ENCODE results near the gene BAMBI. TPM values are rescaled to one million over a fixed set of nuclear protein-coding genes. Genes with fewer than 3 reads are reported as not detected.

Gene BAMBI
- total and polyA plus RNA-seq, 4 donors, result 4.8 to 34.5 (median 18.5) TPM

DNA sequence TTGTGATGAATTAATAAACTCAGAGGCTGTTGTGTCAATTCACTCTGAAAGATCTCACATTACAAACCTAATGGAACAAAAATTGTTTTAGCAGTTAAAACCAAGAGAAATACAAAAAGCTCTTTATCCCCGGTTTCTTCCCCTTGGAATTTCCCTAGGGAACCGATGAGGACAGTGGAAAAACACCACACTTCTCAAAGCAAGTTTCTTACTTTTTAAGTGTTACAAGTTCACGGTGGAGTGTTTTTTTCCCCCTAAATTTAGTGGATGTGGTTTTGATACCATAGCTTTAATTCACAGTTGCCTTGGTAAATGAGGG, 10.3 kb downstream of the BAMBI start:
- Histone ChIP-seq H3K27ac (ENCODE audit: low read depth in 1 of 2, low read length in 2 of 2) (no peak overlapping the region), H3K36me3 (ENCODE audit: control insufficient read depth in 1 of 2, insufficient read depth in 2 of 2, low read length in 1 of 2) (no peaks in the 10 kb centered on the region), H3K4me1 (ENCODE audit: control insufficient read depth in 1 of 2, insufficient read depth in 2 of 2, low read length in 2 of 2) (peaks cover 4 to 7% of the 10 kb centered on the region in 2 donors), H3K27me3 (ENCODE audit: control insufficient read depth in 1 of 2, insufficient read depth in 2 of 2, low read length in 1 of 2) (no peaks in the 10 kb centered on the region), H3K9me3 (ENCODE audit: control insufficient read depth, low read length) (no peaks in the 10 kb centered on the region), H3K4me3 (ENCODE audit: low read length in 2 of 2) (no peak overlapping the region)
- ATAC-seq (ENCODE audit: low FRiP score), result no peak
- DNase-seq, result no peak
- WGBS, 2 donors, result 6 to 8% methylated on average over 3 of the region's 3 CpGs
- intact Hi-C loops (cut with DNase I), result no loop called here

DNA sequence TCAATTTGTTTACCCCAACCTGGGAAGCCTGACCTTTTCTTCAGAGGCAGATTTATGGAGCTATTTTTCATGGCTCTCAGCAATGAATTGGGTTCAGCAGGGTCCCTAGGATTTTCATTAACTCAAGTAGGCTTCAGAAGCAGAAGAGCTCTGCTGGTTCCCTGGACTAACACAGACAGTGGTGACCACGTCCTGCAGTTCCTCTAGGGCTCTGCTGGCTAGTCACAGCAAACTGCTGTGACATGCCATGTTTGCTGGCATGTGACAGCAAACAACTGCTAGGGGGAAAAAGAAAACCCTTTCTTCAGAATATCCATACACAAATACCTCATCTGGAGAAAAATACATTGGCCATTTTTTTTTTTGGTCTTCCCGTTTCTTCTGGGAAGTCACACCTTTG, 13.2 kb downstream of the BAMBI start:
- ATAC-seq (ENCODE audit: low FRiP score), result no peak
- WGBS, 2 donors, result 78 to 79% methylated on average over 2 of the region's 2 CpGs
- H3K9me3 ChIP-seq (ENCODE audit: control insufficient read depth, low read length), result no peaks in the 10 kb centered on the region
- no peak for DNase-seq
- H3K36me3 ChIP-seq (ENCODE audit: control insufficient read depth in 1 of 2, insufficient read depth in 2 of 2, low read length in 1 of 2), result no peaks in the 10 kb centered on the region
- H3K4me1 ChIP-seq (ENCODE audit: control insufficient read depth in 1 of 2, insufficient read depth in 2 of 2, low read length in 2 of 2), result peaks cover 4 to 7% of the 10 kb centered on the region in 2 donors
- H3K4me3 ChIP-seq (ENCODE audit: low read length in 2 of 2), result no peak overlapping the region
- intact Hi-C loops (cut with DNase I), result no loop called here
- H3K27ac ChIP-seq (ENCODE audit: low read depth in 1 of 2, low read length in 2 of 2), result no peak overlapping the region
- no peaks in the 10 kb centered on the region for H3K27me3 ChIP-seq (ENCODE audit: control insufficient read depth in 1 of 2, insufficient read depth in 2 of 2, low read length in 1 of 2)

DNA sequence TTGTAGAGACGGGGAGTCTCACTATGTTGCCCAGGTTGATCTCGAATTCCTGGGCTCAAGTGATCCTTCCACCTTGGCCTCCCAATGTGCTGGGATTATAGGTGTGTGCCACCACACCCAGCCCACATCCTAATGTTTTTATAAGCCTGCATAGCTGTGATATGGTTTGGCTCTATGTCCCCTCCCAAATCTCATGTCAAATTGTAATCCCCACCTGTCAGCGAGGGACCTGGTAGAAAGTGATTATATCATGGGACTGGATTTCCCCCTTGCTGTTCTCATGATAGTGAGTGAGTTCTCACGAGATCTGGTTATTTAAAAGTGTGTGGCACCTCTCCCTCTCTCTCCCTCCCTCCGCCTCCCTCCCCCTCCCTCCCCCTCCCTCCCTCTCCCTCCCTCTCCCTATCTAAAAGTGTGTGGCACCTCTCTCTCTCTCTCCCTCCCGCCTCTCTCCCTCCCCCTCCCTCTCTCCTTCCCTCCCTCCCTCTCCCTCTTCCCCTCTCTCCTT, 13.9 kb downstream of the BAMBI start:
- no peaks in the 10 kb centered on the region for H3K36me3 ChIP-seq (ENCODE audit: control insufficient read depth in 1 of 2, insufficient read depth in 2 of 2, low read length in 1 of 2)
- DNase-seq, result no peak
- intact Hi-C loops (cut with DNase I), result no loop called here
- no peak for ATAC-seq (ENCODE audit: low FRiP score)
- H3K9me3 ChIP-seq (ENCODE audit: control insufficient read depth, low read length), result no peaks in the 10 kb centered on the region
- 86 to 88% methylated on average over 5 of the region's 6 CpGs for WGBS, 2 donors
- peaks cover 4 to 7% of the 10 kb centered on the region in 2 donors for H3K4me1 ChIP-seq (ENCODE audit: control insufficient read depth in 1 of 2, insufficient read depth in 2 of 2, low read length in 2 of 2)
- H3K27me3 ChIP-seq (ENCODE audit: control insufficient read depth in 1 of 2, insufficient read depth in 2 of 2, low read length in 1 of 2), result no peaks in the 10 kb centered on the region
- no peak overlapping the region for H3K27ac ChIP-seq (ENCODE audit: low read depth in 1 of 2, low read length in 2 of 2)
- H3K4me3 ChIP-seq (ENCODE audit: low read length in 2 of 2), result no peak overlapping the region

DNA sequence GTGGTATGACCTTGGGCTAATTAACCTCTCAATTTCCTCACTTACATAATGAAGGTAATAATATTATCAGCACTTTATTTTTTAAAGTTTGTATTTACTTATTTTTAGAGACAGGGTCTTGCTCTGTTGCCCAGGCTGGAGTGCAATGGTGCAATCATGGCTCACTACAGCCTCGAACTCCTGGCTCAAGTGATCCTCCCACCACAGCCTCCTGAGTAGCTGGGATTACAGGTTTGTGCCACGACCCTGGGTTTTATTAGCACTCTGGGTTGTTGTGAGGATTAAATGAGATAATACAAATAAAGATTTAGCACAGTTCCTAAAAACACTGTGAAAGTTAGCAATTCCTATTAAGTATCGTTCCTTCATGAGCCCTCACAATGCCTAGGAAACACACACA, 14.7 kb downstream of the BAMBI start:
- 89 to 94% methylated on average over 3 of the region's 3 CpGs for WGBS, 2 donors
- Histone ChIP-seq H3K4me1 (ENCODE audit: control insufficient read depth in 1 of 2, insufficient read depth in 2 of 2, low read length in 2 of 2) (peaks cover 3 to 7% of the 10 kb centered on the region in 2 donors), H3K27ac (ENCODE audit: low read depth in 1 of 2, low read length in 2 of 2) (no peak overlapping the region), H3K9me3 (ENCODE audit: control insufficient read depth, low read length) (no peaks in the 10 kb centered on the region), H3K4me3 (ENCODE audit: low read length in 2 of 2) (no peak overlapping the region), H3K27me3 (ENCODE audit: control insufficient read depth in 1 of 2, insufficient read depth in 2 of 2, low read length in 1 of 2) (no peaks in the 10 kb centered on the region), H3K36me3 (ENCODE audit: control insufficient read depth in 1 of 2, insufficient read depth in 2 of 2, low read length in 1 of 2) (no peaks in the 10 kb centered on the region)
- ATAC-seq (ENCODE audit: low FRiP score), result no peak
- DNase-seq, result no peak
- intact Hi-C loops (cut with DNase I), result no loop called here

DNA sequence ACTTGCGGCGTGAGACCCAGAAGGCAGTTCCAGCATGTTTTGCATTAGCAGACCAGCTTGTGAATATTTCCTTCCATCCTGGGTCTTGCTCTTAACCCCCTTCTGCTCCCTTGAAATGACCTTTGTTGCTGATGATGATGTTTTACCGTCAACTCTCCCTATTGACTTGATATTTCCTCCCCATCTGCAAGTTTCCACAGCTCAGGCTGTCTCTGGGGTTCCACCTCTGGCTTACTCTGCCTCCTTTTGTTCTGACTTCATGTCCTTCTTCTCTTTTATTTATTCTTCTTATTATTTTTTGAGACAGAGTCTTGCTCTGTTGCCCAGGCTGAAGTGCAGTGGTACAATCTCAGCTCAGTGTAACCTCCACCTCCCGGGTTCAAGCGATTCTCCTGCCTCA, 17.2 kb downstream of the BAMBI start:
- H3K4me1 ChIP-seq (ENCODE audit: control insufficient read depth in 1 of 2, insufficient read depth in 2 of 2, low read length in 2 of 2), result no peaks in the 10 kb centered on the region
- intact Hi-C loops (cut with DNase I), result no loop called here
- no peaks in the 10 kb centered on the region for H3K9me3 ChIP-seq (ENCODE audit: control insufficient read depth, low read length)
- H3K36me3 ChIP-seq (ENCODE audit: control insufficient read depth in 1 of 2, insufficient read depth in 2 of 2, low read length in 1 of 2), result no peaks in the 10 kb centered on the region
- ATAC-seq (ENCODE audit: low FRiP score) (no peak), DNase-seq (no peak)
- H3K27ac ChIP-seq (ENCODE audit: low read depth in 1 of 2, low read length in 2 of 2), result no peak overlapping the region
- no peaks in the 10 kb centered on the region for H3K27me3 ChIP-seq (ENCODE audit: control insufficient read depth in 1 of 2, insufficient read depth in 2 of 2, low read length in 1 of 2)
- H3K4me3 ChIP-seq (ENCODE audit: low read length in 2 of 2), result no peak overlapping the region
- 96 to 98% methylated on average over 5 of the region's 5 CpGs for WGBS, 2 donors

DNA sequence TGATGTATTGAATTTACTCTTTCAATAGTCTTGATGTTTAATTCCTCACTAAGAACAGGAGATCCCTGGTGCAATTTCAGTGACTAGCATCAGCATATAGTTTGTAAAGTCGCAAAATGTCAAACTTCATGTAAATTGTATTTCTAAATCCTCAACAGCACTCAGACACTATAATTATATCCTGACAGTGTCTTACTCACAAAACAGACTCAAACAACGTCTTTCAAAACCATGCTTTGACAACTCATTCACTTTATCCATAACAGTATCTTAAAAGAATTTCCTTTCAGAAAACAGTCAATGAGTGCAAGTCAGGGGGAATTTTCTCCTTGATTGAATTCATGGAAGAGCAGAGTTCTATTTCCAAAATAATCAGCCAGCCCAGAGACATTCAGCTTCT, 20.8 kb downstream of the BAMBI start:
- Histone ChIP-seq H3K27me3 (ENCODE audit: control insufficient read depth in 1 of 2, insufficient read depth in 2 of 2, low read length in 1 of 2) (no peaks in the 10 kb centered on the region), H3K4me3 (ENCODE audit: low read length in 2 of 2) (no peak overlapping the region), H3K36me3 (ENCODE audit: control insufficient read depth in 1 of 2, insufficient read depth in 2 of 2, low read length in 1 of 2) (no peaks in the 10 kb centered on the region), H3K4me1 (ENCODE audit: control insufficient read depth in 1 of 2, insufficient read depth in 2 of 2, low read length in 2 of 2) (no peaks in the 10 kb centered on the region), H3K27ac (ENCODE audit: low read depth in 1 of 2, low read length in 2 of 2) (no peak overlapping the region), H3K9me3 (ENCODE audit: control insufficient read depth, low read length) (no peaks in the 10 kb centered on the region)
- ATAC-seq (ENCODE audit: low FRiP score) (no peak), DNase-seq (no peak)
- WGBS, 2 donors, result 65 to 70% methylated on average over 2 of the region's 2 CpGs
- intact Hi-C loops (cut with DNase I), result no loop called here

DNA sequence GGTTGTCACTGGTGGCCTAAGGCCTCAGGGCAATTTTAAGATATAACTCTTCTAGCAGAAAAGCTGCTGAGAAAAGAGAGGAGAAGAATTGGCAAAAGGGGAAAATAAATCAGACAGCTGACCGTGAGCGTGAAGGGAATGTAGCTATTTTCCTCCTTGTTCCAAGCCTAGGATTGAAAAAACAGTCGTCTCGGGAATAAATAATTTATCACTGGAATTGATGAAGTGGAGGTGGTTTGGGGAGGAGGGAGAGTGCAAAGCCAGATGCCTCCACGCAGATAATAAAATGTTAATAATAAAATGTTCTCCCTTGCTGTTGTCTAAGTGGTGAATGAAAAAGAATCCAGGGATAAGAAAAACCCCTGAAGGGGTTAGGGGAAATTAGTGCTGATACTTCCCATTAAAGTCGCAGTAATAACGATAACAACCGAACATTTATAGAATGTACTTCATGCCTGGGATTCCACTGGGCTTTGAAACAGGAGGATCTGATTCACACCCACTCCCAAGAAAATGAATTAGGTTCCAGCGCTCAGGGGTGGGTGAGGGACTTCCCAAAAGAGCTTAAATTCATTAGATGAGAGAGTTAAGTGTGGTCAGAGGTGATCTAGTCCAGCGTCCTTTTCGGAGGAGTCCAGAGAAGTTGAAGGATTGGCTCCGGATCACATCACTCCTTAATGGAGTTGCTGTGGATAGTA, 27.3 kb downstream of the BAMBI start:
- H3K27ac ChIP-seq (ENCODE audit: low read depth in 1 of 2, low read length in 2 of 2), result no peak overlapping the region
- peaks cover 0 to 8% of the 10 kb centered on the region in 2 donors for H3K4me1 ChIP-seq (ENCODE audit: control insufficient read depth in 1 of 2, insufficient read depth in 2 of 2, low read length in 2 of 2)
- no peak overlapping the region for H3K4me3 ChIP-seq (ENCODE audit: low read length in 2 of 2)
- intact Hi-C loops (cut with DNase I), result no loop called here
- no peaks in the 10 kb centered on the region for H3K9me3 ChIP-seq (ENCODE audit: control insufficient read depth, low read length)
- DNase-seq (no peak), ATAC-seq (ENCODE audit: low FRiP score) (no peak)
- H3K27me3 ChIP-seq (ENCODE audit: control insufficient read depth in 1 of 2, insufficient read depth in 2 of 2, low read length in 1 of 2), result no peaks in the 10 kb centered on the region
- no peaks in the 10 kb centered on the region for H3K36me3 ChIP-seq (ENCODE audit: control insufficient read depth in 1 of 2, insufficient read depth in 2 of 2, low read length in 1 of 2)
- WGBS, 2 donors, result 37 to 43% methylated on average over 12 of the region's 12 CpGs

DNA sequence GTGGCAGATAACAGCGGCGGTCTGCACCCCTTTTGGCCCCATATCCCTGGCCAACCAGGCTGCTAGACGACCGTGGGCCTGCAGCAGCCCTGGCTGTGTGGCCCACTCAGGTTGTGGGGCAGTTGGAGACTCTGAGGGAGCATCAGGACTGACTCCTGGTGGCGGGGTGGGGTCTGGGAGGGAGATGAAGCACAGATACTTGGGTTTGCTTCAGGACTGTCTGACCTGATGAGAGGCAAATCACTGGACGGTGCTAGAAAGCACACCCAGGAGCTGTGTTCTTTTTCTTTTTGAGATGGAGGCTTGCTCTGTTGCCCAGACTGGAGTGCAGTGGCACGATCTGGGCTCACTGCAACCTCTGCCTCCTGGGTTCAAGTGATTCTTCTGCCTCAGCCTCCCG, 28.2 kb downstream of the BAMBI start:
- ATAC-seq (ENCODE audit: low FRiP score) (no peak), DNase-seq (no peak)
- Histone ChIP-seq H3K36me3 (ENCODE audit: control insufficient read depth in 1 of 2, insufficient read depth in 2 of 2, low read length in 1 of 2) (no peaks in the 10 kb centered on the region), H3K9me3 (ENCODE audit: control insufficient read depth, low read length) (no peaks in the 10 kb centered on the region), H3K4me1 (ENCODE audit: control insufficient read depth in 1 of 2, insufficient read depth in 2 of 2, low read length in 2 of 2) (peaks cover 0 to 12% of the 10 kb centered on the region in 2 donors), H3K4me3 (ENCODE audit: low read length in 2 of 2) (no peak overlapping the region), H3K27ac (ENCODE audit: low read depth in 1 of 2, low read length in 2 of 2) (no peak overlapping the region), H3K27me3 (ENCODE audit: control insufficient read depth in 1 of 2, insufficient read depth in 2 of 2, low read length in 1 of 2) (no peaks in the 10 kb centered on the region)
- intact Hi-C loops (cut with DNase I), result no loop called here
- WGBS, 2 donors, result 95 to 96% methylated on average over 8 of the region's 8 CpGs

DNA sequence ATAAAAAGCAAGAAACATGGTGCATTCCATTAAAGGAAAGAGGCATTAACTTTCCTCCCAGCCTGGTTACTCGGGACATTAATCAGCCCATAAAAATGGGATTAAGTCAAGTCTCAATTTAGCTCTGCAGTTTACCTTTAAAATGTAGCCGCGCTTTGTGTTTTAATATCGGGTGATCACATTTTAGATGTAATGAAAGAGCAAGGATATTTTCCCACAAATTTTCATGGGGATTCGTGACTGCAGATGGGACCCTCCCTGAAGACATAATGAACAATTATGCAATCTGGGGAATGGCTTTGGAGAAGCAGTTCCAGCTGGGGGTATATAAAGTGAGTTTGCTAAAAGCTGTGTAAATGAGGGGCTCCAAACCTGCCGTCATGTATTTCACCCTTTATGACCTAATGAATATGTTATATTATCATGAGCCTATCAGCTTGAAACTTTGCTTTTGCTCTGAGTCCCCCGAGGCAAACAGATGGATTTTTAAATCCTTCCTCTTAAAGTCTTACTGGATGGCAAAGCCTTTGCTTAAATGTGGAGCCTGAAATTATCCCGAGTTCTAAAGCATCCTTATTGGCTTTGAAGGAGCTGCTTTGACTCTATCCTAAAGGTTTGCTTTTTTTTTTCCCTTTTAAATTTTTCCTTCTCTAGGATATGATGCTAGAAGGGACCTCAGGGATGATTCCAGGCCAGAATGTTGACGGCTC, 31.8 kb downstream of the BAMBI start:
- intact Hi-C loops (cut with DNase I), result no loop called here
- WGBS, 2 donors, result 31 to 38% methylated on average over 9 of the region's 9 CpGs
- Histone ChIP-seq H3K36me3 (ENCODE audit: control insufficient read depth in 1 of 2, insufficient read depth in 2 of 2, low read length in 1 of 2) (no peaks in the 10 kb centered on the region), H3K27ac (ENCODE audit: low read depth in 1 of 2, low read length in 2 of 2) (no peak overlapping the region), H3K4me1 (ENCODE audit: control insufficient read depth in 1 of 2, insufficient read depth in 2 of 2, low read length in 2 of 2) (peaks cover 0 to 14% of the 10 kb centered on the region in 2 donors), H3K4me3 (ENCODE audit: low read length in 2 of 2) (no peak overlapping the region), H3K27me3 (ENCODE audit: control insufficient read depth in 1 of 2, insufficient read depth in 2 of 2, low read length in 1 of 2) (no peaks in the 10 kb centered on the region), H3K9me3 (ENCODE audit: control insufficient read depth, low read length) (no peaks in the 10 kb centered on the region)
- ATAC-seq (ENCODE audit: low FRiP score), result no peak
- no peak for DNase-seq

All from aorta (tissue), 5 donors.